IMR-90 (cell line): ENCODE data around the gene LARP1. TPM values are rescaled to one million over a fixed set of nuclear protein-coding genes. Genes with fewer than 3 reads are reported as not detected.

Experiments
- ATAC-seq: fragments of 200-7000 bp; cut with Tn5 transposase; 2 replicates; pipeline ENCODE4 v1.9.1; 2020; ENCODE audit warnings: low read depth, mild to moderate bottlenecking, moderate library complexity
- BruUV-seq: library from RNA; stranded (reverse); fragments of 400-500 nt; replicated peaks from 2 replicates; lab custom pipeline; 2021; lab: Mats Ljungman, UMichigan
- CTCF ChIA-PET: fragments of 300-600 bp; formaldehyde crosslinking; extraction: SDS; loops from one replicate; lab custom pipeline; 2021; ENCODE audit warnings: antibody characterized with exemption; lab: Yijun Ruan, JAX
- POLR2A ChIA-PET: fragments of 300-600 bp; sonication (Branson Sonifier 250); formaldehyde crosslinking; loops from one replicate; lab custom pipeline; 2022; ENCODE audit warnings: antibody characterized with exemption; ENCODE audit not compliant: unreplicated experiment; lab: Charles Lee
- DNase-seq: peaks from one replicate; pipeline ENCODE4 v3.0.0; 2013
- H2AFZ ChIP-seq: replicated peaks from 2 replicates; pipeline ENCODE3; 2013; ENCODE audit warnings: low read length, mild to moderate bottlenecking; ENCODE audit not compliant: poor library complexity
- H2AK5ac ChIP-seq: 2 replicates; pipeline ENCODE4 v1.6.1; 2013; ENCODE audit warnings: low read depth, low read length, inconsistent platforms
- H2AK9ac ChIP-seq: replicated peaks from 2 replicates; pipeline ENCODE3; 2013; ENCODE audit warnings: mild to moderate bottlenecking, low read depth, low read length, moderate library complexity; ENCODE audit not compliant: poor library complexity
- H2BK120ac ChIP-seq: 2 replicates; pipeline ENCODE4 v1.6.1; 2013; ENCODE audit warnings: low read depth, low read length, inconsistent platforms
- H2BK15ac ChIP-seq: 3 replicates; pipeline ENCODE4 v1.6.1; 2013; ENCODE audit warnings: low read depth, low read length, inconsistent platforms
- H2BK20ac ChIP-seq: 2 replicates; pipeline ENCODE4 v1.6.1; 2013; ENCODE audit warnings: low read depth, mild to moderate bottlenecking, inconsistent platforms, low read length, moderate library complexity
- H2BK5ac ChIP-seq: 2 replicates; pipeline ENCODE4 v1.6.1; 2013; ENCODE audit warnings: mild to moderate bottlenecking, low read depth, low read length, inconsistent platforms; ENCODE audit not compliant: poor library complexity, severe bottlenecking
- H3K14ac ChIP-seq: replicated peaks from 2 replicates; pipeline ENCODE4 v1.6.1; 2013; ENCODE audit warnings: low read depth, low read length, inconsistent platforms
- H3K18ac ChIP-seq: 2 replicates; pipeline ENCODE4 v1.6.1; 2013; ENCODE audit warnings: low read depth, low read length, control low read depth
- H3K23ac ChIP-seq: 2 replicates; pipeline ENCODE4 v1.6.1; 2013; ENCODE audit warnings: low read depth, low read length, inconsistent platforms
- H3K27ac ChIP-seq: 2 replicates; pipeline ENCODE4 v1.5.1; 2013; ENCODE audit warnings: mild to moderate bottlenecking, control low read depth, low read length; ENCODE audit not compliant: insufficient read depth
- H3K27me3 ChIP-seq: 2 replicates; pipeline ENCODE4 v1.6.1; 2013; ENCODE audit warnings: low read length; ENCODE audit not compliant: control insufficient read depth, insufficient read depth
- H3K36me3 ChIP-seq: 2 replicates; pipeline ENCODE4 v1.6.1; 2013; ENCODE audit warnings: low read length, mixed read lengths; ENCODE audit not compliant: control insufficient read depth, insufficient read depth
- H3K4ac ChIP-seq: 2 replicates; pipeline ENCODE4 v1.6.1; 2013; ENCODE audit warnings: low read depth, low read length, inconsistent platforms
- H3K4me1 ChIP-seq: 2 replicates; pipeline ENCODE4 v1.6.1; 2013; ENCODE audit warnings: low read length, mixed read lengths; ENCODE audit not compliant: control insufficient read depth, insufficient read depth
- H3K4me2 ChIP-seq: 2 replicates; pipeline ENCODE4 v1.6.1; 2013; ENCODE audit warnings: low read depth, mild to moderate bottlenecking, control low read depth, low read length, moderate library complexity
- H3K4me3 ChIP-seq: 2 replicates; pipeline ENCODE4 v1.5.1; 2013; ENCODE audit warnings: low read depth, mild to moderate bottlenecking, control low read depth, low read length, moderate library complexity; ENCODE audit not compliant: insufficient read depth
- H3K56ac ChIP-seq: 2 replicates; pipeline ENCODE4 v1.6.1; 2013; ENCODE audit warnings: low read length, inconsistent platforms; ENCODE audit not compliant: insufficient read depth; ENCODE audit errors: extremely low read depth
- H3K79me1 ChIP-seq, 2 experiments: 2 replicates each; pipeline ENCODE4 v1.6.1; 2013; ENCODE audit warnings: low read length in 2 of 2, inconsistent platforms in 1 of 2, low read depth in 1 of 2
- H3K9ac ChIP-seq: 2 replicates; pipeline ENCODE4 v1.6.1; 2013; ENCODE audit warnings: low read depth, low read length, control low read depth
- H3K9me1 ChIP-seq: 2 replicates; pipeline ENCODE4 v1.6.1; 2013; ENCODE audit warnings: low read length, inconsistent platforms; ENCODE audit not compliant: insufficient read depth
- H3K9me3 ChIP-seq: 2 replicates; pipeline ENCODE4 v1.6.1; 2013; ENCODE audit warnings: low read length; ENCODE audit not compliant: control insufficient read depth, insufficient read depth
- H4K20me1 ChIP-seq: 2 replicates; pipeline ENCODE4 v1.6.1; 2013; ENCODE audit warnings: low read length, inconsistent platforms; ENCODE audit not compliant: insufficient read depth
- H4K5ac ChIP-seq: 2 replicates; pipeline ENCODE4 v1.6.1; 2013; ENCODE audit warnings: mild to moderate bottlenecking, low read depth, low read length, control low read depth
- H4K8ac ChIP-seq, 2 experiments: 2 replicates each; pipeline ENCODE4 v1.6.1; 2013; ENCODE audit warnings: low read depth in 2 of 2, low read length in 2 of 2, control low read depth in 1 of 2, inconsistent platforms in 1 of 2
- H4K91ac ChIP-seq: 2 replicates; pipeline ENCODE4 v1.6.1; 2013; ENCODE audit warnings: low read depth, low read length, inconsistent platforms; ENCODE audit not compliant: insufficient read depth
- BHLHE40 ChIP-seq: fragments of 150-350 bp; IDR thresholded peaks from 2 replicates; pipeline ENCODE4 v1.6.1; 2016; ENCODE audit warnings: mild to moderate bottlenecking, low read depth, low read length
- CHD1 ChIP-seq: IDR thresholded peaks from 2 replicates; pipeline ENCODE4 v1.6.1; 2012; ENCODE audit warnings: low read depth, low read length, improper control_type of control experiment
- CTCF ChIP-seq: conservative IDR thresholded peaks from 2 replicates; pipeline ENCODE4 v1.5.1; 2012; ENCODE audit warnings: mild to moderate bottlenecking, low read depth, low read length, improper control_type of control experiment
- ELK1 ChIP-seq: fragments of 150-350 bp; IDR thresholded peaks from 2 replicates; pipeline ENCODE4 v1.6.1; 2016; ENCODE audit warnings: low read depth, mild to moderate bottlenecking, low read length, moderate library complexity, borderline replicate concordance
- FOS ChIP-seq: fragments of 150-350 bp; IDR thresholded peaks from 2 replicates; pipeline ENCODE4 v1.6.1; 2016; ENCODE audit warnings: low read depth, low read length
- MAFK ChIP-seq: IDR thresholded peaks from 2 replicates; pipeline ENCODE4 v1.6.1; 2012; ENCODE audit warnings: low read depth, low read length, improper control_type of control experiment
- MAZ ChIP-seq: IDR thresholded peaks from 2 replicates; pipeline ENCODE4 v1.6.1; 2012; ENCODE audit warnings: low read depth, mild to moderate bottlenecking, low read length, improper control_type of control experiment, moderate library complexity, borderline replicate concordance
- MXI1 ChIP-seq: IDR thresholded peaks from 2 replicates; pipeline ENCODE4 v1.6.1; 2012; ENCODE audit warnings: low read depth, mild to moderate bottlenecking, low read length, moderate library complexity, borderline replicate concordance
- NFE2L2 ChIP-seq: fragments of 150-350 bp; IDR thresholded peaks from 2 replicates; pipeline ENCODE4 v1.6.1; 2016; ENCODE audit warnings: low read depth, mild to moderate bottlenecking, low read length
- POLR2A ChIP-seq: IDR thresholded peaks from 2 replicates; pipeline ENCODE4 v1.6.1; 2012; ENCODE audit warnings: mild to moderate bottlenecking, low read depth, low read length
- RAD21 ChIP-seq: IDR thresholded peaks from 2 replicates; pipeline ENCODE4 v1.6.1; 2012; ENCODE audit warnings: low read length, improper control_type of control experiment
- RCOR1 ChIP-seq: IDR thresholded peaks from 2 replicates; pipeline ENCODE4 v1.6.1; 2012; ENCODE audit warnings: mild to moderate bottlenecking, low read length, improper control_type of control experiment; ENCODE audit not compliant: insufficient replicate concordance
- RFX5 ChIP-seq: IDR thresholded peaks from 2 replicates; pipeline ENCODE4 v1.8.0; 2012; ENCODE audit warnings: low read depth, mild to moderate bottlenecking, low read length, moderate library complexity
- SMC3 ChIP-seq: fragments of 150-350 bp; IDR thresholded peaks from 2 replicates; pipeline ENCODE4 v1.6.1; 2016; ENCODE audit warnings: low read depth, mild to moderate bottlenecking, antibody characterized with exemption, low read length, moderate library complexity
- USF2 ChIP-seq: fragments of 150-350 bp; IDR thresholded peaks from 2 replicates; pipeline ENCODE4 v1.6.1; 2017; ENCODE audit warnings: mild to moderate bottlenecking, antibody characterized with exemption, low read length, low read depth
- WGBS, 2 experiments: methylation state at CpG; one replicate each; pipeline versions ENCODE4 v1.1.5 to v1.1.7; 2013; ENCODE audit warnings: missing lambda C conversion rate in 2 of 2; ENCODE audit not compliant: insufficient read length in 1 of 2; ENCODE audit errors: extremely low coverage in 2 of 2; 5-methylcytosine and 5-hydroxymethylcytosine counted together
- dilution Hi-C: fragments of 300-500 bp; cut with HindIII; formaldehyde crosslinking; loops from one replicate; pipeline ENCODE4 v1.14.3; 2018; ENCODE audit warnings: low sequenced_read_pairs; ENCODE audit not compliant: unreplicated experiment
- in situ Hi-C: fragments of 300-500 bp; cut with MboI; formaldehyde crosslinking; loops from 3 replicates; pipeline ENCODE4 v1.14.3; 2019; ENCODE audit warnings: low sequenced_read_pairs, inconsistent platforms, mixed read lengths
- intact Hi-C: fragments of 100-400 bp; cut with micrococcal nuclease; formaldehyde crosslinking; loops from 2 replicates; pipeline ENCODE4 v1.10.0; 2022
- polyA plus RNA-seq, 3 experiments: library from polyadenylated mRNA; depleted of rRNA; stranded (reverse); fragments of >200 nt; gene quantifications; 2 replicates each; pipeline ENCODE4 v1.2.3, GENCODE V29; 2012; ENCODE audit warnings: low replicate concordance in 1 of 3
- total RNA-seq: library from RNA; depleted of rRNA; stranded (reverse); fragments of >200 nt; gene quantifications from 2 replicates; pipeline ENCODE4 v1.2.3, GENCODE V29; 2012

Gene LARP1
- total and polyA plus RNA-seq, 2 of the 4 experiments (the other 2 are of a cell fraction): 47.3 to 77.4 TPM

- Histone ChIP-seq H3K9ac (no peak overlapping the region), H4K5ac (no peak overlapping the region; the same call in 1 of the 2 replicates), H3K9me1 (peaks cover 15% of the 10 kb centered on the region; the same call in 1 of the 2 replicates), H2BK20ac (no peak overlapping the region), H3K27ac (no peak overlapping the region), H3K56ac (no peak overlapping the region), H3K4me3 (no peak overlapping the region), H3K4me2 (no peak overlapping the region), H2BK120ac (no peak overlapping the region), H4K91ac (no peak overlapping the region), H2BK5ac (no peak overlapping the region), H2AK5ac (no peak overlapping the region), H3K27me3 (no peaks in the 10 kb centered on the region), H2BK15ac (no peak overlapping the region), H3K14ac (no peak overlapping the region), H3K36me3 (peaks cover 69% of the 10 kb centered on the region), H4K8ac (no peak overlapping the region), H3K4me1 (no peaks in the 10 kb centered on the region), H4K20me1 (no peaks in the 10 kb centered on the region), H3K4ac (no peak overlapping the region), H2AK9ac (no peak overlapping the region), H3K9me3 (no peaks in the 10 kb centered on the region), H3K18ac (no peak overlapping the region), H3K23ac (no peak overlapping the region), H2AFZ (no peak overlapping the region), H3K79me1 (peaks cover 16 to 44% of the 10 kb centered on the region in 2 experiments)
- ATAC-seq: peak; percentile 55
- in situ Hi-C loops: loop anchor here (25.0 kb wide), 1 partner anchor 356 kb away; no protein-coding TSS in a partner anchor
- CTCF ChIA-PET: no interaction called here
- TF ChIP-seq CHD1 (no peak), MXI1 (no peak), FOS (no peak), ELK1 (no peak), RFX5 (no peak), RAD21 (no peak), POLR2A (no peak), BHLHE40 (no peak), CTCF (no peak), SMC3 (no peak), MAFK (no peak), NFE2L2 (no peak), RCOR1 (no peak), USF2 (no peak), MAZ (no peak)
- dilution Hi-C loops: no loop called here
- no CpG with 5 or more reads among the region's 2 CpGs for WGBS, 2 experiments
- BruUV-seq: no TSS peak
- intact Hi-C loops: no loop called here
- POLR2A ChIA-PET: no interaction called here
- no peak for DNase-seq
Measured at GRCh38 chr5:154818471-154819116, 63.4 kb downstream of the LARP1 start.
